Stimulated activated CD8-positive, alpha-beta memory T cell treated with anti-CD3 and anti-CD28 coated beads, Interleukin-7, amount 100 ng/mL, for 4 hours (primary cell): ENCODE measurements around the gene ATXN1.

Experiments used
- DNase-seq, 2 donors: peaks; one replicate each; pipeline ENCODE4 v3.0.0-alpha.2; 2020; ENCODE audit warnings: low read depth in 2 of 2

Gene ATXN1

DNA sequence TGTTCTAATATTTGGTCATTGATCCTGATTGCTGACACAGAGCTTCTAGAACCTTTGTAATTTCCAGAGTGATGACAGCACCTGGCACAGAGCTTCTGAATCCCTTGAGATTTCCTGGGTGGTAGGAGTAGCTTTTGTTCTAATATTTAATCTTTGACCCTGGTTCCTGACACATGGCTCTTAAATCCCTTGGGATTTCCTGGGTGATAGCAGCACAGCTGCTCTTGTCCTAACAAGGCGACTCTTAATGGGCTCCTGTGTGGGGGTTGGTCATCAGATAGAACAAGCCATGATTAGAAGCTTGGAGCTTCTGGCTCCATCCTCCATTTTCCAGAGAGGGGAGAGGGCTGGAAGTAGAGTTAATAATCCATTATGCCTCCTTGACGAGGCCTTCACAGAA, 504.5 kb downstream of the ATXN1 start:
- no peak for DNase-seq

DNA sequence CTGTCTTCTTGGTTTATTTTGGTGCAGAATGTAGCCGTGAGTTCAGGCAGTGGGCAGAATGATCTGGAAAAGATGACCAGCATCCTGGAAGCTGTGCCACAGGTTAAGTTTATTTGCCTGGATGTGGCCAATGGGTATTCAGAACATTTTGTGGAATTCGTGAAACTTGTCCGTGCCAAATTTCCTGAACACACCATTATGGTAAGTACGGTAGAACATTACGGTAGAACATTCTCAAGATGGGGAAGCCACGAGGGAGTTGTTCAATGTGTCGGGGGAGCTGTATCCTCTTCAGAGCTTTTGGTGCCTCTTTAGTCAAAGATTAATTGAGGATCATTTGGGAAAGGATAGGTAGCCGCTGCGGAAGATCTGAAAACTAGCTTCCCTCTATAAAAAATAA, 506.7 kb downstream of the ATXN1 start:
- DNase-seq = no peak

DNA sequence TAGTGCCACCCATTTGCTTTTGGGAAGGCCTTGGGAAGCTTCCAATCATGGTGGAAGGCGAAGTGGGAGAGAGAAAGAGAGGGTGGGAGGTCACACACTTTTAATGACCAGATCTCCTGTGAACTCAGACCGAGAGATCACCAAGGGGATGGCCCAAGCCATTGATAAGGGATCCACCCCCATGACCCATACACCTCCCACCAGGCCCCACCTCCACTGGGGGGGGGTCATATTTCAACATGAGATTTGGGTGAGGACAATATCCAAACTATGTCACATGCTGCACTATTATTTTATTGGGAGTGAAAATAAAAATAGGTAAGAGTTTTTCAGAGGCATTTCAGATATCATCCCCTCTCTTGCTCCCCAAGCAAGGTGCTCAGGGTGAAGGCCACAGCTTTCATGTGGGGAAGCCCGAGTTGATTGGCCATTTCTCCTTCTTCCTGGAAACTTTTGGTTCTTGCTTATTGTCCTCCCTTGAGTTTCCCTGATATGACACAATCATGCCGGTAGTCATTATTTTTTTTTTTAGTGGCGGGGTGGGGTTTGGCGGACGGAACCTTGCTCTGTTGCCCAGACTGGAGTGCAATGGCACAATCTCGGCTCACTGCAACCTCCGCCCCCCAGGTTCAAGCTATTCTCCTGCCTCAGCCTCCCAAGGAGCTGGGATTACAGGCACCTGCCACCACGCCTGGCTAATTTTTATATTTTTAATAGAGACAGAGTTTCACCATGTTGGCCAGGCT, 507.7 kb downstream of the ATXN1 start:
- DNase-seq = no peak

- peak in 1 of 2 donors; percentile 17 for DNase-seq
These were observed 508.5 kb downstream of the ATXN1 start for GRCh38 chr6:16252686-16253299.

DNA sequence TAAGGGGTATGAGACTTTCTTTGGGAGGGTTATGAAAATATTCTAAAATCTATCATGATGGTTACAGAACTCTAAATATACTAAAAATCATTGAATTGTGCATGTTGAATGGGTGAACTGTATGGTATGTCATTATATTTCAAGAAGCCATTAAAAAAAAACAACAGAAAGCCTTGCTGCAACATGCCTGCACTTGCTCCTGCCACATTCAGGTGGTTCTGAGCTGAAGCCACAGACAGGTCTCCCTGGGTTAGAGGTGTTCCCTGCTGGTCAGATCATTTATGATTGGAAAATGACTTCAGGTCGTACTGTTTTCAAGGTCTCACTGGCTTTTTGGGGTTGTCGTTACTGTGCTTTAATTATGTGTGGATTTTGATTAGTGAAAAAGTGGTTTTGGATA, 509.6 kb downstream of the ATXN1 start:
- DNase-seq = no peak

DNA sequence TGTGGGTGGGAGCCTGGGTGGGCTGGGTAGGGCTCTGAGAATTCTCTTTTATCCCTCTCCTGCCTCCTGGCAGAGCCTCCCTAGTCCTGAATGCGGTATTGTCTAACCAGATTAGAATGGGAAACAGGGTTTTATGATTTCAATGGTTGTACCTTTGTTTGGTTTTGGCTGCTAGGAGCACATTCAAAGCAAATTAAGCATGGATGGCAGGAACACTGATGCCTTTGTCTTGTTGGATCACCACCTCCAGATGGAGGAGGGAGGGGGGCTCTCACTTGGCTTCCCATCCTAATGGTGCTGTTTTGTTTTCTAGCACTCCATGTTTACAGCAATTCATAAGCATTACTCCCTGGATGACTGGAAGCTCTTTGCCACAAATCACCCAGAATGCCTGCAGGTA, 511.3 kb downstream of the ATXN1 start:
- DNase-seq = no peak
